GM12878 (cell line): Measurements from ENCODE around the gene MEF2D.

Experiments
- ASH2L ChIP-seq: fragments of 300-600, 200-600 bp; sonication (generic); IDR thresholded peaks from 2 replicates; pipeline ENCODE4 v1.6.1; 2017; ENCODE audit warnings: low read depth, mild to moderate bottlenecking, borderline replicate concordance
- BCL11A ChIP-seq: IDR thresholded peaks from 2 replicates; pipeline ENCODE4 v1.6.1; 2011; ENCODE audit warnings: low read depth, low read length
- CBX5 ChIP-seq: sonication (generic); IDR thresholded peaks from 2 replicates; pipeline ENCODE4 v1.6.1; 2016; ENCODE audit warnings: low read depth, moderate library complexity, mild to moderate bottlenecking, inconsistent platforms
- EP300 ChIP-seq, 2 experiments: fragments of 150-350 bp in 1 of 2; IDR thresholded peaks; 2 replicates each; pipeline ENCODE4 v1.6.1; 2011 to 2012; ENCODE audit warnings: low read depth in 2 of 2, low read length in 2 of 2, borderline replicate concordance in 1 of 2, improper control_type of control experiment in 1 of 2, inconsistent platforms in 1 of 2; ENCODE audit not compliant: control insufficient read depth in 1 of 2
- EZH2 ChIP-seq: IDR thresholded peaks from 2 replicates; pipeline ENCODE4 v1.6.1; 2012; ENCODE audit warnings: low read depth, mild to moderate bottlenecking, control low read depth, inconsistent platforms, low read length, borderline replicate concordance; ENCODE audit not compliant: control insufficient read depth
- IKZF1 ChIP-seq: fragments of 450-650 bp; conservative IDR thresholded peaks from 2 replicates; pipeline ENCODE4 v1.6.1; 2017; ENCODE audit warnings: antibody characterized with exemption, mild to moderate bottlenecking
- POLR2A ChIP-seq: IDR thresholded peaks from 2 replicates; pipeline ENCODE4 v1.6.1; 2011; ENCODE audit warnings: low read depth, mild to moderate bottlenecking, low read length
- SIN3A ChIP-seq: IDR thresholded peaks from 2 replicates; pipeline ENCODE4 v1.6.1; 2012; ENCODE audit warnings: low read depth, low read length, improper control_type of control experiment
- YY1 ChIP-seq: IDR thresholded peaks from 2 replicates; pipeline ENCODE4 v1.6.1; 2011; ENCODE audit warnings: low read depth, mild to moderate bottlenecking, low read length
- ZNF274 ChIP-seq: IDR thresholded peaks from one replicate; pipeline ENCODE4 v1.8.0; 2011; ENCODE audit not compliant: insufficient read length, insufficient read depth
- TF ChIP-seq, protein P1 (sequence below), 3 experiments: IDR thresholded peaks in 2 of 3; conservative IDR thresholded peaks in 1 of 3; 2 replicates each; pipeline ENCODE4 v1.5.1; 2011; ENCODE audit warnings: low read depth in 3 of 3, low read length in 3 of 3, mild to moderate bottlenecking in 3 of 3, control low read depth in 2 of 3, moderate library complexity in 2 of 3, inconsistent platforms in 1 of 3, mixed read lengths in 1 of 3; ENCODE audit not compliant: control insufficient read depth in 2 of 3, insufficient read depth in 1 of 3; ENCODE audit errors: extremely low read depth in 1 of 3

GRCh38 chr1:156465747-156466365 lies 34.7 kb downstream of the MEF2D start:
- TF ChIP-seq POLR2A (no peak), YY1 (no peak), EZH2 (no peak), ZNF274 (no peak), EP300 (IDR thresholded peaks at IDR 0.05; ENCODE audit: borderline replicate concordance in 1 of 2, control insufficient read depth in 1 of 2, low read depth in 2 of 2, low read length in 2 of 2) (no peak), SIN3A (no peak), BCL11A (no peak), IKZF1 (no peak), ASH2L (no peak), CBX5 (no peak)
- TF ChIP-seq, protein P1, sequence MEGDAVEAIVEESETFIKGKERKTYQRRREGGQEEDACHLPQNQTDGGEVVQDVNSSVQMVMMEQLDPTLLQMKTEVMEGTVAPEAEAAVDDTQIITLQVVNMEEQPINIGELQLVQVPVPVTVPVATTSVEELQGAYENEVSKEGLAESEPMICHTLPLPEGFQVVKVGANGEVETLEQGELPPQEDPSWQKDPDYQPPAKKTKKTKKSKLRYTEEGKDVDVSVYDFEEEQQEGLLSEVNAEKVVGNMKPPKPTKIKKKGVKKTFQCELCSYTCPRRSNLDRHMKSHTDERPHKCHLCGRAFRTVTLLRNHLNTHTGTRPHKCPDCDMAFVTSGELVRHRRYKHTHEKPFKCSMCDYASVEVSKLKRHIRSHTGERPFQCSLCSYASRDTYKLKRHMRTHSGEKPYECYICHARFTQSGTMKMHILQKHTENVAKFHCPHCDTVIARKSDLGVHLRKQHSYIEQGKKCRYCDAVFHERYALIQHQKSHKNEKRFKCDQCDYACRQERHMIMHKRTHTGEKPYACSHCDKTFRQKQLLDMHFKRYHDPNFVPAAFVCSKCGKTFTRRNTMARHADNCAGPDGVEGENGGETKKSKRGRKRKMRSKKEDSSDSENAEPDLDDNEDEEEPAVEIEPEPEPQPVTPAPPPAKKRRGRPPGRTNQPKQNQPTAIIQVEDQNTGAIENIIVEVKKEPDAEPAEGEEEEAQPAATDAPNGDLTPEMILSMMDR (IDR thresholded peaks at IDR 0.05 in 2 of 3, conservative IDR thresholded peaks at IDR 0.05 in 1 of 3; ENCODE audit: control insufficient read depth in 2 of 3, extremely low read depth in 1 of 3, insufficient read depth in 1 of 3, low read depth in 3 of 3, low read length in 3 of 3), result peak; percentile 12 to 25 (median 19); a peak in 3 of 6 replicates
